Measurements from ENCODE around the gene ZDHHC19.

DNA sequence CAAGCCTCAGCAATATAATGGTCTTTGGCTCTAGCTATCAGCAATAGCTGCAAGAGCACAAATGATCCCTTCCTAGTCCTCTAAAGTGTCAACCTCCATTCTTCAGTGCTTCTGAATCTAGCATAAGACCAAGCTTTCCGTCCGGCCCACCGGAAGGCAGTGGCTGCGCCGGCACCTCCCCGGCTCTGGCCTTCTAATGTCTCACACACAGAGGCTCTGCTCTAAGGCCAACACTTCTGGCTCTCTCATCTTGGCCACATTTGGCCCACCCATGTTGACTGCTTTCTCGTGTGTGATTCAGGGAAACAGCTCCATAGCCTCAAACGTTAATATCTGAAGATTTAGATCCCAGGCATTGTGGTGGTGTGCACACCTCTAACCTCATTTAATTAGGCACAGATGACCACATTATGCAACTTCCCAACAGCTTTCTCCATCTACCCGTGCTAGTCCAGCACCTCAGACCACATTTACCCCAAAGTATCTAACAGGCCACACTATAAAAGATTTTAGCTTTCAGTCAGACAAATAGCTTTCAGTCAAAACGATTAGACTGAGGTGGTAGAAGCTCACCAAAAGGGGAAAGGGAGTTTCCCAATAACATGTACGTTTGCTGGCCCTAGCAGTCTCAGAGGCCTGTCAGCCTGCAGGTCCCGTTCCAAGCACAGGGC lies 24.4 kb upstream of the ZDHHC19 start:
- TF ChIP-seq, protein P1, sequence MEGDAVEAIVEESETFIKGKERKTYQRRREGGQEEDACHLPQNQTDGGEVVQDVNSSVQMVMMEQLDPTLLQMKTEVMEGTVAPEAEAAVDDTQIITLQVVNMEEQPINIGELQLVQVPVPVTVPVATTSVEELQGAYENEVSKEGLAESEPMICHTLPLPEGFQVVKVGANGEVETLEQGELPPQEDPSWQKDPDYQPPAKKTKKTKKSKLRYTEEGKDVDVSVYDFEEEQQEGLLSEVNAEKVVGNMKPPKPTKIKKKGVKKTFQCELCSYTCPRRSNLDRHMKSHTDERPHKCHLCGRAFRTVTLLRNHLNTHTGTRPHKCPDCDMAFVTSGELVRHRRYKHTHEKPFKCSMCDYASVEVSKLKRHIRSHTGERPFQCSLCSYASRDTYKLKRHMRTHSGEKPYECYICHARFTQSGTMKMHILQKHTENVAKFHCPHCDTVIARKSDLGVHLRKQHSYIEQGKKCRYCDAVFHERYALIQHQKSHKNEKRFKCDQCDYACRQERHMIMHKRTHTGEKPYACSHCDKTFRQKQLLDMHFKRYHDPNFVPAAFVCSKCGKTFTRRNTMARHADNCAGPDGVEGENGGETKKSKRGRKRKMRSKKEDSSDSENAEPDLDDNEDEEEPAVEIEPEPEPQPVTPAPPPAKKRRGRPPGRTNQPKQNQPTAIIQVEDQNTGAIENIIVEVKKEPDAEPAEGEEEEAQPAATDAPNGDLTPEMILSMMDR (IDR thresholded peaks at IDR 0.05; ENCODE audit: low read depth, low read length) = no peak
- TF ChIP-seq POLR2A (IDR thresholded peaks at IDR 0.05; ENCODE audit: extremely low read depth, insufficient read length) = no peak

Measured in NB4 (cell line).